ENCODE data around the gene GLIPR2. TPM values are rescaled to one million over a fixed set of nuclear protein-coding genes. Genes with fewer than 3 reads are reported as not detected.

GLIPR2 gene
- total and polyA plus RNA-seq, 2 of the 4 experiments (the other 2 are of a cell fraction), result 35.8 to 43.3 TPM

- Histone ChIP-seq H3K27me3 (ENCODE audit: control insufficient read depth, insufficient read depth, low read length) (no peaks in the 10 kb centered on the region), H4K20me1 (ENCODE audit: insufficient read depth, low read length) (no peaks in the 10 kb centered on the region), H3K56ac (ENCODE audit: extremely low read depth, insufficient read depth, low read length) (no peak overlapping the region), H3K4me1 (ENCODE audit: control insufficient read depth, insufficient read depth, low read length) (peaks cover 7% of the 10 kb centered on the region), H4K8ac (ENCODE audit: low read depth in 2 of 2, low read length in 2 of 2) (no peak overlapping the region), H3K27ac (ENCODE audit: insufficient read depth, low read length) (no peak overlapping the region), H3K4ac (ENCODE audit: low read depth, low read length) (no peak overlapping the region), H3K79me1 (ENCODE audit: low read depth in 1 of 2, low read length in 2 of 2) (peaks cover 4 to 15% of the 10 kb centered on the region in 2 experiments; a peak in 2 of 4 replicates), H2AK5ac (ENCODE audit: low read depth, low read length) (no peak overlapping the region), H4K5ac (ENCODE audit: low read depth, low read length) (no peak overlapping the region), H3K9me1 (ENCODE audit: insufficient read depth, low read length) (peaks cover 7% of the 10 kb centered on the region), H2BK5ac (ENCODE audit: low read depth, low read length, poor library complexity, severe bottlenecking) (no peak overlapping the region), H3K9ac (ENCODE audit: low read depth, low read length) (no peak overlapping the region), H2AFZ (replicated peaks; ENCODE audit: low read length, poor library complexity) (no peak overlapping the region), H2BK120ac (ENCODE audit: low read depth, low read length) (no peak overlapping the region), H3K36me3 (ENCODE audit: control insufficient read depth, insufficient read depth, low read length) (peaks cover 52% of the 10 kb centered on the region), H3K4me3 (ENCODE audit: insufficient read depth, low read depth, low read length) (no peak overlapping the region), H3K4me2 (ENCODE audit: low read depth, low read length) (no peak overlapping the region), H3K18ac (ENCODE audit: low read depth, low read length) (no peak overlapping the region), H2BK20ac (ENCODE audit: low read depth, low read length) (no peak overlapping the region), H2AK9ac (replicated peaks; ENCODE audit: low read depth, low read length, poor library complexity) (no peak overlapping the region), H4K91ac (ENCODE audit: insufficient read depth, low read depth, low read length) (no peak overlapping the region), H3K14ac (replicated peaks; ENCODE audit: low read depth, low read length) (no peak overlapping the region), H3K9me3 (ENCODE audit: control insufficient read depth, insufficient read depth, low read length) (no peaks in the 10 kb centered on the region), H3K23ac (ENCODE audit: low read depth, low read length) (no peak overlapping the region), H2BK15ac (ENCODE audit: low read depth, low read length) (no peak overlapping the region)
- no CpG with 5 or more reads among the region's 7 CpGs for WGBS, 2 experiments (ENCODE audit: extremely low coverage in 2 of 2, insufficient read length in 1 of 2)
- ChIA-PET CTCF (interaction anchor here (1.5 kb wide), 1 partner anchor 47 kb away, joined by 3 read pairs; no protein-coding TSS in a partner anchor), POLR2A (ENCODE audit: unreplicated experiment) (no interaction called here)
- intact Hi-C loops (cut with micrococcal nuclease), result no loop called here
- ATAC-seq (ENCODE audit: low read depth), result no peak
- no TSS peak for BruUV-seq (replicated peaks)
- no peak for DNase-seq
- TF ChIP-seq CEBPB (IDR thresholded peaks at IDR 0.05; ENCODE audit: low read depth, low read length), result no peak
- TF ChIP-seq POLR2A (IDR thresholded peaks at IDR 0.05; ENCODE audit: low read depth, low read length), result no peak
- no peak for TF ChIP-seq RCOR1 (IDR thresholded peaks at IDR 0.05; ENCODE audit: insufficient replicate concordance, low read length)
- TF ChIP-seq RFX5 (IDR thresholded peaks at IDR 0.05; ENCODE audit: low read depth, low read length), result no peak
- no peak for TF ChIP-seq CHD1 (IDR thresholded peaks at IDR 0.05; ENCODE audit: low read depth, low read length)
- TF ChIP-seq, protein P1, sequence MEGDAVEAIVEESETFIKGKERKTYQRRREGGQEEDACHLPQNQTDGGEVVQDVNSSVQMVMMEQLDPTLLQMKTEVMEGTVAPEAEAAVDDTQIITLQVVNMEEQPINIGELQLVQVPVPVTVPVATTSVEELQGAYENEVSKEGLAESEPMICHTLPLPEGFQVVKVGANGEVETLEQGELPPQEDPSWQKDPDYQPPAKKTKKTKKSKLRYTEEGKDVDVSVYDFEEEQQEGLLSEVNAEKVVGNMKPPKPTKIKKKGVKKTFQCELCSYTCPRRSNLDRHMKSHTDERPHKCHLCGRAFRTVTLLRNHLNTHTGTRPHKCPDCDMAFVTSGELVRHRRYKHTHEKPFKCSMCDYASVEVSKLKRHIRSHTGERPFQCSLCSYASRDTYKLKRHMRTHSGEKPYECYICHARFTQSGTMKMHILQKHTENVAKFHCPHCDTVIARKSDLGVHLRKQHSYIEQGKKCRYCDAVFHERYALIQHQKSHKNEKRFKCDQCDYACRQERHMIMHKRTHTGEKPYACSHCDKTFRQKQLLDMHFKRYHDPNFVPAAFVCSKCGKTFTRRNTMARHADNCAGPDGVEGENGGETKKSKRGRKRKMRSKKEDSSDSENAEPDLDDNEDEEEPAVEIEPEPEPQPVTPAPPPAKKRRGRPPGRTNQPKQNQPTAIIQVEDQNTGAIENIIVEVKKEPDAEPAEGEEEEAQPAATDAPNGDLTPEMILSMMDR (conservative IDR thresholded peaks at IDR 0.05; ENCODE audit: low read depth, low read length), result no peak
- TF ChIP-seq MXI1 (IDR thresholded peaks at IDR 0.05; ENCODE audit: borderline replicate concordance, low read depth, low read length), result no peak
- no peak for TF ChIP-seq RAD21 (IDR thresholded peaks at IDR 0.05; ENCODE audit: low read length)
- no peak for TF ChIP-seq BHLHE40 (IDR thresholded peaks at IDR 0.05; ENCODE audit: low read depth, low read length)
- in situ Hi-C loops (cut with MboI; ENCODE audit: low sequenced_read_pairs), result no loop called here
- dilution Hi-C loops (cut with HindIII; ENCODE audit: low sequenced_read_pairs, unreplicated experiment), result no loop called here
These were observed 17.1 kb upstream of the GLIPR2 start for GRCh38 chr9:36119476-36119875.
